NCI-H748 (cell line): Measurements from ENCODE around the gene RAB12.
"Not testable (repeated sequence)": the region's sequence is repeated elsewhere in the genome, so short reads cannot be mapped to it uniquely, and the experiment has no call there.

Source experiments
- DNase-seq: peaks from one replicate; lab custom pipeline; 2025; ENCODE audit not compliant: unreplicated experiment; lab: John Stamatoyannopoulos, UW

RAB12 gene

GRCh38 chr18:8608795-8609658 lies at the start of gene RAB12:
RAB12 (plus strand) TSS chr18:8609437; CDS start chr18:8609440, 3 bp downstream.
- DNase-seq: peak; percentile 93

- DNase-seq: peak; percentile 31
Observed at GRCh38 chr18:8559612-8560186, 49.5 kb upstream of the RAB12 start.

- DNase-seq: no peak
Observed at GRCh38 chr18:8561123-8561910, 47.9 kb upstream of the RAB12 start.

GRCh38 chr18:8562070-8562469 lies 47.2 kb upstream of the RAB12 start:
- DNase-seq: no peak

- no peak for DNase-seq
Observed at GRCh38 chr18:8562919-8563318, 46.3 kb upstream of the RAB12 start.

- DNase-seq: no peak
Observed at GRCh38 chr18:8571399-8571798, 37.8 kb upstream of the RAB12 start.

GRCh38 chr18:8573766-8574165 lies 35.5 kb upstream of the RAB12 start:
- not testable (repeated sequence) for DNase-seq

GRCh38 chr18:8584798-8585197 lies 24.4 kb upstream of the RAB12 start:
- no peak for DNase-seq

- DNase-seq: no peak
Observed at GRCh38 chr18:8586941-8587340, 22.3 kb upstream of the RAB12 start.

GRCh38 chr18:8595445-8595844 lies 13.8 kb upstream of the RAB12 start:
- DNase-seq: no peak

- no peak for DNase-seq
Observed at GRCh38 chr18:8601277-8602032, 7.8 kb upstream of the RAB12 start.

- DNase-seq: no peak
Observed at GRCh38 chr18:8602040-8602439, 7.2 kb upstream of the RAB12 start.

GRCh38 chr18:8602557-8602956 lies 6.7 kb upstream of the RAB12 start:
- DNase-seq: no peak

- no peak for DNase-seq
Observed at GRCh38 chr18:8603663-8604520, 5.3 kb upstream of the RAB12 start.

- DNase-seq: no peak
Observed at GRCh38 chr18:8605974-8606373, 3.3 kb upstream of the RAB12 start.

GRCh38 chr18:8607776-8608742 lies 1.2 kb upstream of the RAB12 start:
- no peak for DNase-seq

- peak; percentile 60 for DNase-seq
Observed at GRCh38 chr18:8609659-8610458, 622 bp downstream of the RAB12 start.

- peak; percentile 50 for DNase-seq
Observed at GRCh38 chr18:8610459-8610851, 1.2 kb downstream of the RAB12 start.
